Activated naive CD8-positive, alpha-beta T cell treated with anti-CD3 and anti-CD28 coated beads for 36 hours (primary cell): Measurements from ENCODE around the gene CWF19L1. TPM values are rescaled to one million over a fixed set of nuclear protein-coding genes. Genes with fewer than 3 reads are reported as not detected.

Experiments
- DNase-seq: peaks from one replicate; pipeline ENCODE4 v3.0.0; 2021
- H3K27ac Mint-ChIP-seq: one replicate; pipeline ENCODE4 v1.8.0; 2022; ENCODE audit warnings: mild to moderate bottlenecking, moderate library complexity, mixed read lengths
- H3K27me3 Mint-ChIP-seq: one replicate; pipeline ENCODE4 v1.8.0; 2022; ENCODE audit warnings: mild to moderate bottlenecking, mixed read lengths
- H3K36me3 Mint-ChIP-seq: one replicate; pipeline ENCODE4 v1.8.0; 2021; ENCODE audit warnings: mild to moderate bottlenecking, mixed read lengths
- H3K4me1 Mint-ChIP-seq: one replicate; pipeline ENCODE4 v1.8.0; 2021; ENCODE audit warnings: mixed read lengths
- H3K4me3 Mint-ChIP-seq: one replicate; pipeline ENCODE4 v1.8.0; 2022; ENCODE audit warnings: mild to moderate bottlenecking, moderate library complexity, mixed read lengths
- H3K9me3 Mint-ChIP-seq: one replicate; pipeline ENCODE4 v1.8.0; 2022; ENCODE audit warnings: mixed read lengths
- total RNA-seq, 2 experiments: library from RNA; stranded (reverse); gene quantifications; one replicate each; pipeline ENCODE4 v1.2.3, GENCODE V29; 2021

Gene CWF19L1
- total RNA-seq, 2 experiments from 2014 or later, result 53.6 to 55.0 TPM

DNA sequence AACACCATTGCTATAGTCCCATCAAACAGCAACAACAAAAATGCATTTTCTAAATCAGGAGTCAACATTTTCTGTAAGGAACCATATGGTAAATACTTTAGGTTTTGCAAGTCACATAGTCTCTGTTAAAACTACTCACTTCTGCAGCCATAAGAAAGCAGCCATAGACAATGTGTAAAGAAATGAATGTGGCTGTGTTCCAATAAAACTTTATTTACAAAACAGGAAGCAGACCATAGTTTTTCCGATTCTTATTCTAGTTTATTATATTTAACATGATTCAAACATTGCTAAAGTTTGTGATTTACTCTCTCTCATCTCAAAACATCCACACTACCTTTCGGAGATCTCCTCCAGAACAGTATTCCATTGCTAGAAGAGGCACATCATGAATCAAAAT, 44.9 kb downstream of the CWF19L1 start:
- no peak overlapping the region for H3K4me3 Mint-ChIP-seq
- H3K27me3 Mint-ChIP-seq, result no peaks in the 10 kb centered on the region
- DNase-seq, result no peak
- H3K4me1 Mint-ChIP-seq, result peaks cover 10% of the 10 kb centered on the region
- H3K36me3 Mint-ChIP-seq, result peaks cover 20% of the 10 kb centered on the region
- no peaks in the 10 kb centered on the region for H3K9me3 Mint-ChIP-seq
- no peak overlapping the region for H3K27ac Mint-ChIP-seq

DNA sequence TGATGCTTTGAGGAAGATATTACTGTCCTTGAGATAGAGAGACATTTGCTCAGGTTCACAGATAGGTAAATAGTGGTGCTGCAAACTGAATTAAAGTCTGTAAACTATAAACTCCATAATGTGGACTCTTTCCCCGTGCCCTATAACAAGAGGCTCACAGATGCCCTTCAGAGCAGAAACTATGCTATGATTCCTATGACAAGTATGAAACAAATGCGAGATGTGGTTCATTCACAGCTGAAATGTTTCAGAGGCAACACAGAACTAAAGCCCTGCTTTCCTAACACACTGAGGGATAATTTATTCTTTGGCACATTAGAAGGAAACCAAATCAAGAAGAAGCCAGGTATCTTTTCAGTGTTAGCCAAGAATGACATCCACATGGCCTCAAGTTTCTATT, 51.4 kb downstream of the CWF19L1 start:
- Mint-ChIP-seq H3K27ac (no peak overlapping the region), H3K4me1 (no peaks in the 10 kb centered on the region), H3K36me3 (peaks cover 23% of the 10 kb centered on the region), H3K9me3 (no peaks in the 10 kb centered on the region), H3K4me3 (no peak overlapping the region), H3K27me3 (no peaks in the 10 kb centered on the region)
- DNase-seq, result no peak

DNA sequence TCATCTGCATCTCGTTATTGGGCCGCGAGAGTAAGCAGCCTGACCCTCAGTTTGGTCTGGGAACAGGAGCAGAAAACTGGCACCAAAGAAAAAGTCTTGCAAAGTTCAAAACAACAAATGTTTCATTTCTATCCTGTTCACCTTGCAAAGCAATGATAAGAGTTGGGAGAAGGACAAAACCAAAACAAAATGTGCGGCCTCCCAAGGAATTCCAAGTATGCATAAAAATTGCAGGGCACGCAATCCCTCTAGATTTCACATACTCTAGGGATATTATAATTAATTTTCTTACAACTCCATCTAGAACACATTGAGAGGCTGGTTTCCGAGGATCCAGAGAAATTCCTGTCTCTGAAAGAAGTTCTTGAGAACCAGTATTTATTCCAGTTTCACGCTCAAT, 58.1 kb downstream of the CWF19L1 start:
- Mint-ChIP-seq H3K27me3 (no peaks in the 10 kb centered on the region), H3K9me3 (no peaks in the 10 kb centered on the region), H3K4me1 (no peaks in the 10 kb centered on the region), H3K4me3 (no peak overlapping the region), H3K36me3 (peaks cover 15% of the 10 kb centered on the region), H3K27ac (no peak overlapping the region)
- DNase-seq, result no peak

DNA sequence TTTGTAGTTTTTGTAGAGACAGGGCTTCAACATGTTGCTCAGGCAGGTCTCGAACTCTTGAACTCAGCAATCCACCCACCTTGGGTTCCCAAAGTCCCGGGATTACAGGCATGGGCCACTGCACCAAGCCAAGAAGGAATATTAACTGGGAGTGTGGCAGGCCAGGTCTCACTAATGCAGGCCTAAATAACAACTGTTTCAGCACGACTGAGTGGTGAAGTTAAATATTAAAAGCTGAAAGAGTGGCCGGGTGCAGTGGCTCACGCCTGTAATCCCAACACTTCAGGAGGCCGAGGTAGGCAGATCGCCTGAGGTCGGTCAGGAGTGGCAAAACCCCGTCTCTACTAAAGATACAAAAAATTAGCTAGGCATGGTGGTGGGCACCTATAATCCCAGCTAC, 59.2 kb downstream of the CWF19L1 start:
- Mint-ChIP-seq H3K4me3 (no peak overlapping the region), H3K27me3 (no peaks in the 10 kb centered on the region), H3K36me3 (peaks cover 20% of the 10 kb centered on the region), H3K9me3 (no peaks in the 10 kb centered on the region), H3K4me1 (no peaks in the 10 kb centered on the region), H3K27ac (no peak overlapping the region)
- no peak for DNase-seq

DNA sequence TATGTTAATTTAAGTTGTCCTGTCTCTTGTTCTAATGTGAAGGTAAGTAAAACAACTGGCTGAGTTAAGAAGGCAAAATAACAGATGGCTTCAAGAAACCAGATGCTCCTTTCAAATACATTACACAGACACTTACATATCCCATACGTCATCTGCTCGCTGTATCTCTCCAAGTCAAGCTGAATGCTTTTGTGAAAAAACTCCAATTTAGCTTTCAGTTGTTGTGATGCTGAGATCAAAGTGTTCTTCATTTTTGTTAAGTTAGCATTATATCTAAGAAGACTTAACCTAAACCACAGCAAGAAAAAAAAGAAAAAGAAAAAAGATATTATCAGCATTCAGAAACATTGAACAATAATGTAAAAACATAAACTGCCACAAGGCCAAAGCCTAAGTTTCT, 63.1 kb downstream of the CWF19L1 start:
- Mint-ChIP-seq H3K4me3 (no peak overlapping the region), H3K27me3 (no peaks in the 10 kb centered on the region), H3K36me3 (peaks cover 19% of the 10 kb centered on the region), H3K4me1 (peaks cover 2% of the 10 kb centered on the region), H3K27ac (no peak overlapping the region), H3K9me3 (no peaks in the 10 kb centered on the region)
- DNase-seq, result no peak

DNA sequence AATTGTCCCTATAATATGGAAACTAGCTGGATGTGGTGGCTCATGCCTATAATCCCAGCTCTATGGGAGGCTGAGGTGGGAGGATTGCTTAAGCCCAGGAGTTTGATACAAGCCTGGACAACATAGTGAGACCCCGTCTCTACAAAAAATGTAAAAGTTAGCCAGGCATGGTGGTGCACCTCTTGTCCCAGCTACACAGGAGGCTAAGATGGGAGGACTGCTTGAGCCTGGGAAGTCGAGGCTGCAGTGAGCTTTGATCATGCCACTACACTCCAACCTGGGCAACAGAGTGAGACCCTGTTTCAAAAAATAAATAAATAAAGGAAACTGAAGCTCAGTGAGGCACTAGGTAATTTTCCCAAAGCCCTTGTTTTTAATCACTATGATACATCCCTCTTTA, 65.9 kb downstream of the CWF19L1 start:
- Mint-ChIP-seq H3K27me3 (no peaks in the 10 kb centered on the region), H3K4me1 (peaks cover 2% of the 10 kb centered on the region), H3K27ac (no peak overlapping the region), H3K9me3 (no peaks in the 10 kb centered on the region), H3K4me3 (no peak overlapping the region), H3K36me3 (peaks cover 25% of the 10 kb centered on the region)
- DNase-seq, result no peak

DNA sequence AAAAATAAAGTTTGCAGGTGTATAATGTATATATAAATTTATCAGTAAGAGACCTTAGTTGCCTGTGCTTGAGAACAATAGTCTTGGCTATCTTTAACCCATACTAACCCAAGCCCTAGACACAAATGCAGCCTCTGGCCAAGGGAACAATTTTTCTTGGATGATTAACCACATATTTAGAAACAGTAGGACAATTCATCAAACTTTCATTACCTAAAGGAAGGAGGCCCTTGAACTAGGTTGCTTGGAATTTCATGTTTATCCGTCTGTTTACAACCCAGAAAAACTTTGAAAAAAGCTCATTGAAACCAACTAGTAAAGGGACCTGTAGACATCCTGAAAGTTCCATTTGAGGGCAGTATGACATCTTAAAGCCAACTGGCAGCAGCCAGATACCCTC, 72.7 kb downstream of the CWF19L1 start:
- Mint-ChIP-seq H3K27me3 (no peaks in the 10 kb centered on the region), H3K36me3 (peaks cover 26% of the 10 kb centered on the region), H3K4me3 (no peak overlapping the region), H3K4me1 (peaks cover 9% of the 10 kb centered on the region), H3K9me3 (no peaks in the 10 kb centered on the region), H3K27ac (no peak overlapping the region)
- no peak for DNase-seq

DNA sequence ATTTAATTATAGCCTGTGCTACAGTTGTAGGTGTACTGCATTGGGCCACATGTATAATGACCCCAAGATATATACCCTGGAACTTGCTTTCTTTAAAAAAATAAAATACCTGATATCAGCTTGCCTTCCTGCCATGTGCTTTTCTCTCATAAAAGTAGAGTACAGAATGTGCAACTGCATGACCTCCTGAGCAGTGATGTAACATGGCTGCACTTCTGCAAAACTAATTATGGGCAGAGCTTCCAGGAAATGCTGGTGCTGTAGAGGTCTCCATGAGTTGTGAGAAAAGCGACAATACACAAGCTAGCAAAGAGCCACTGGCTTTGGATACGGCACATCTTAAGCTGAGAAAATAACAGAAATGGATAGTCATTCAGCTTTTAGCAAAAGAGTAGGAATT, 75.1 kb downstream of the CWF19L1 start:
- peaks cover 32% of the 10 kb centered on the region for H3K36me3 Mint-ChIP-seq
- H3K9me3 Mint-ChIP-seq, result no peaks in the 10 kb centered on the region
- peaks cover 24% of the 10 kb centered on the region for H3K4me1 Mint-ChIP-seq
- no peak for DNase-seq
- no peak overlapping the region for H3K27ac Mint-ChIP-seq
- H3K4me3 Mint-ChIP-seq, result no peak overlapping the region
- H3K27me3 Mint-ChIP-seq, result no peaks in the 10 kb centered on the region

DNA sequence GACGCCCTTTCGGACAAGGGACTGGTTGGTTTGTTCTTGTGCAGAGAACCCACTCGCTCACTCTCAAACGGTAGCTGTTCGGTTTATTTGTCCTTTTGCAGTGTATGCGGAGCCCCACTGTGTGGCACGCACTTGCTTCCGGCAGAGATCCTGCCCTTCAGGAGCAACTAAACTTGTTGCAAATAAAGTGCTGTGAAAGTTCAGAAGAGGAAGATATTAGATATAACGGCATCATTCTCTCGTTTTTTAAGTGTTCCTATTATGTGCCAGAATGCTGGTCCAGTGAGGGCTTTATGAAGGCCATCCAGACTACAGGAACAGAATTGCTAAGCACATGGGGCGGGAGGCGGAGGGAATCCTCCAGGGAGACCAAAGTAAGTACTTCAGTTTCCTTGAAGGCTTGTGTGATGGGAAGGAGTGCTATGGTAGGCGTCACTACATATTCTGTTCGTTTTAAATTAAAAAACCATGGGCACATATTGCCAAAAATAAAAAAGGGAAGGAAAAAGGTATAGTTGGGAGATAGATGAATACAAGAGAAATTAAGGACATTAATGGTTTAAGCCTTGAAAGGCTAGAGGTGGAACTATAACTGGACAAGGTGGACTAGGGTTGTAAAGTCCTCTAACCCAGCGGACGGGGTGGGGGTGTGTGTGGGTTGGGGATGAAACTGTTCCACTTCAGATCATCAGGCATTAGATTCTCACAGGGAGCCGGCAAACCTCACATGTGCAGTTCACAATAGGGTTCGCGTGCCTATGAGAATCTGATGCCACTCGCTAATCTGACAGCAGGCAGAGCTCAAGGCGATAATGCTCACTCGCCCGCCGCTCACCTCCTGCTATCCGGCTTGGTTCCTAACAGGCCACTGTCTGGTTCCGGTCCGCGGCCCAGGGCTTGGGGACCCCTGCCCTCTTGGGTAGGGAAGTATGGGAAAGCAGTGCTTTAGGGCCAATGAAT, 80.9 kb downstream of the CWF19L1 start:
- H3K36me3 Mint-ChIP-seq, result peaks cover 63% of the 10 kb centered on the region
- H3K4me1 Mint-ChIP-seq, result peaks cover 60% of the 10 kb centered on the region
- peak; percentile 12 for DNase-seq
- H3K4me3 Mint-ChIP-seq, result peak overlapping the region; percentile 96
- H3K27me3 Mint-ChIP-seq, result no peaks in the 10 kb centered on the region
- H3K9me3 Mint-ChIP-seq, result no peaks in the 10 kb centered on the region
- peak overlapping the region; percentile 98 for H3K27ac Mint-ChIP-seq

DNA sequence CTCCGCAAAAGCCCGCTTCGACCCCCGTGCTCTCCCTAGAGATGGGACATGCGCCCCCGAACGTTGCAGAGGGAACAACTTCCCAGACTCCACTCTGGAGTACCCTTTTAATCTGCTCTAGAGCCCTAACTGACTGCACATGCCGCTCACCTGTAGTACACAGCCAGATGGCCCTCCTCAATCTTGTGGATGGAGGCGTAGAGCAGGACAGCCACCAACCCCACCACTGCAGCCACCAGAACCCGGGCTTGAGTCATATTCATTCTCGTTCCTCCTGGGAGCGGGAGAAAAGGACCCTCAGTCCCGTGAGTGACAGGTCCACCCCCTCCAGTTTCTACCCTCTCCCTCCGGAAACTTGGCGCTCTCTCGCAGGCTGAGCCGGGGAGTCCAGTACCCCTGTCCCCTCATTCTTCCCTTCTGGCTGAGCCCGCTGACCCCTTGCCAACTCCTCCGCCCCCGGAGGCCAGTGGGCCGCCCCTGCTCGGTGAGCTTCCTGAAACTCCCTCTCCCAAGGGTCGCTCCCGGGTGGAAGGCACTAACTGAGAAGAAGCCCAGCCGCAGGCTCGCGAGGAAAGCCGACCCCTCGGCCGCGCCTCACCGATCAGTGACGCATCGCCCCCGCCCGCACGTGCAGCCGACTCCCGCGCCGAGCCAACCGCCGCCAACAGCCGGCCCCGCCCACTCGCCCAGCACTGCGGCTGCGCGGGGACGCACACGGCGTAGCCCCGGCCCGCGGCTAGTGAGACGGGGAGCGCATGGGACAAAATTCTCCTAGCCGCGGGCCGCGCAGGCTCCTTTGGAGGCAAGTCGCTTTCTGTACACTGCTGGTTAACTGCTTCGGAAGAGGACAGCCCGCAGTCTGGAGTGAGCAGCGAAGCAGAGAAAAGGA, 81.8 kb downstream of the CWF19L1 start, which contains the start of gene ERLIN1:
Gene ERLIN1 (minus strand): TSS at position 666 of the 889 bp plus-strand sequence. CDS start 403 bp downstream, at position 263.
- H3K36me3 Mint-ChIP-seq, result peaks cover 54% of the 10 kb centered on the region
- no peaks in the 10 kb centered on the region for H3K27me3 Mint-ChIP-seq
- peak within 1 kb of the TSS; percentile 96 for H3K4me3 Mint-ChIP-seq
- peak within 1 kb of the TSS; percentile 98 for H3K27ac Mint-ChIP-seq
- peak; percentile 97 for DNase-seq
- H3K4me1 Mint-ChIP-seq, result peaks cover 57% of the 10 kb centered on the region
- no peaks in the 10 kb centered on the region for H3K9me3 Mint-ChIP-seq

DNA sequence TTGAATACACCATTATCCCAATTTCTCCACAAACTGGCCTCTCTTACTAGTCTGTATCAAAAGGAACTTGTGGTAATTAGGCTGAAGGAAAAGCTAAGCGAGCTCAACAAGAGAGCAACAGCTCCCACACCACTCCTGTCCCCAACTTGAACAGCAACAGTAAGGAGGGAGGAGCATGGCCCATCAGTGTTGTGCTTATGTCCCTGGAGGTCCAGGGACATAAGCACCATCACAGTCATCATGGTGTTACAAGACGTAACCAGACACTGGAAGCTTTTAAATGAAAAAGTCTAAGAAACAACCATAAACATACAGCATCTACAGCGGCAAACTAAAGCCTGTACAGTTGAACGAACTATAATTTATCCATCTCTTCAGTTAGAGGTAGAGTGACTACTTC, 82.6 kb downstream of the CWF19L1 start:
- DNase-seq, result no peak
- Mint-ChIP-seq H3K27me3 (no peaks in the 10 kb centered on the region), H3K9me3 (no peaks in the 10 kb centered on the region), H3K4me1 (peaks cover 63% of the 10 kb centered on the region), H3K36me3 (peaks cover 54% of the 10 kb centered on the region), H3K27ac (peak overlapping the region; percentile 98), H3K4me3 (peak overlapping the region; percentile 96)

DNA sequence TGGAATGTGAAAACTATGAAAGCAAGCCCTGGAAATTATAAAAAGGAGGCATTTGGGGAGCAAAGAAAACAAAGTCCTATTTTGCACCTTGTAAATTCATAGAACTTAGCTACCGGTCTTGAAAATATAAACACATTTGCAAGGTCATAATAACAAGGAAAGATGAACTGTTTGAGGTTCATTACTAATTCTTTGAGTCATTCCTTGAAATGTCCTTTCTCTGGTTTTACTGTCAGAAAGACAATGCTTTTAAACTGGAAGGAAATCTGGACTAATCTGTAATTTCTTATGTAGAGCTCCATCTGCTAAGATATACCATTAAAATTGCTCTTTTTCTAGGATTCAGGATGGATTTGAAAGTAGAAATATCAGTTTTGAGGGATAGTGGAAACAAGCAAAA, 83.0 kb downstream of the CWF19L1 start:
- peaks cover 63% of the 10 kb centered on the region for H3K4me1 Mint-ChIP-seq
- no peak overlapping the region for H3K27ac Mint-ChIP-seq
- no peak for DNase-seq
- no peaks in the 10 kb centered on the region for H3K27me3 Mint-ChIP-seq
- no peaks in the 10 kb centered on the region for H3K9me3 Mint-ChIP-seq
- H3K4me3 Mint-ChIP-seq, result peak overlapping the region; percentile 96
- H3K36me3 Mint-ChIP-seq, result peaks cover 51% of the 10 kb centered on the region

DNA sequence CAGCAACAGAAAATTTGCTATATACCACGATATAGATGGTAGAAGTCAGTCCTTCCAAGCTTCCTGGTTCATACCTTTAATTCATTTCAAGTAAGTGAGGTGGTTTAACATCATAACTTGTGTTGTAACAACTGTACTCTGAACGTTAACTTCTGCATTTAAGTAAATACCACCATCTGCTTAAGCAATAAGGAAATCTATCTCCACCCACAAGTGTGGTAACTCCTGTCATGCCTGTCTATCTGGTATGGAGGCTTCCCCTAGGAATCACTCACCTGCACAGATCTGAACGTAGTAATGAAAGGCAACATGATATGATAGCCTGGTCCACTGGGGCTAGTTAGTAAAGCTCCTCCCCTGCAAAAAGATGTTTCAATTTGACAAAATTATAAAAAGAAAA, 84.0 kb downstream of the CWF19L1 start:
- Mint-ChIP-seq H3K4me3 (peak overlapping the region; percentile 96), H3K27me3 (no peaks in the 10 kb centered on the region), H3K9me3 (no peaks in the 10 kb centered on the region), H3K4me1 (peaks cover 56% of the 10 kb centered on the region), H3K27ac (no peak overlapping the region), H3K36me3 (peaks cover 50% of the 10 kb centered on the region)
- DNase-seq, result no peak

DNA sequence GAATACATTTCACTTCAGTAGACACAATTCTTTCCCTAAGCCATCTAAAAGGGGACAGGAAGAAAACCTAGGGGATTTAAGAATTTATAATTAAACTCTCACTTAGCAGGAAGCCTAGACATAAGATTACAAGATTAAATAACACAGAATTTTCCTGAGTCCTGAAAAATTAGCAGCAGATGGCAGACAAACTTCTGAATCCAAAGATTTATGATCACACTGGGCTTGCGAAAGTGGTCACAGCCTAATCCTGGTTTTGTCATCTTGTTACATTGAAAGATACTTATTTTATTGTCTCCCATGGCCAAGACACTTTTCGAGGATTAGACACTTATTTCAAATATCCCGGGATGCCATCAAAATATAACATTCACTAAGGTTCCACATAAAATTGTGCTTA, 84.5 kb downstream of the CWF19L1 start:
- DNase-seq, result no peak
- peaks cover 49% of the 10 kb centered on the region for H3K36me3 Mint-ChIP-seq
- no peaks in the 10 kb centered on the region for H3K9me3 Mint-ChIP-seq
- no peak overlapping the region for H3K4me3 Mint-ChIP-seq
- no peak overlapping the region for H3K27ac Mint-ChIP-seq
- no peaks in the 10 kb centered on the region for H3K27me3 Mint-ChIP-seq
- H3K4me1 Mint-ChIP-seq, result peaks cover 52% of the 10 kb centered on the region
